Measurements from ENCODE around the gene ANKRD29.

Gene ANKRD29

GRCh38 chr18:23688528-23688927, 25.8 kb upstream of the ANKRD29 start:
- no peak for TF ChIP-seq TAF1 (IDR thresholded peaks at IDR 0.05; ENCODE audit: borderline replicate concordance, insufficient read depth, low read length)
- TF ChIP-seq REST (IDR thresholded peaks at IDR 0.05; ENCODE audit: insufficient read depth in 1 of 2, low read depth in 2 of 2, low read length in 2 of 2), result no peak
- TF ChIP-seq POLR2AphosphoS5 (IDR thresholded peaks at IDR 0.05; ENCODE audit: low read depth, low read length), result no peak
- no peak for TF ChIP-seq FOXP2 (optimal IDR thresholded peaks at IDR 0.05; ENCODE audit: borderline replicate concordance, extremely low read depth, extremely low read length, insufficient read depth)
- no peak for TF ChIP-seq SIN3A (IDR thresholded peaks at IDR 0.05; ENCODE audit: borderline replicate concordance, insufficient read depth, low read length)

- TF ChIP-seq TAF1 (IDR thresholded peaks at IDR 0.05; ENCODE audit: borderline replicate concordance, insufficient read depth, low read length) (no peak), SIN3A (IDR thresholded peaks at IDR 0.05; ENCODE audit: borderline replicate concordance, insufficient read depth, low read length) (no peak), REST (IDR thresholded peaks at IDR 0.05; ENCODE audit: insufficient read depth in 1 of 2, low read depth in 2 of 2, low read length in 2 of 2) (no peak), POLR2AphosphoS5 (IDR thresholded peaks at IDR 0.05; ENCODE audit: low read depth, low read length) (no peak), FOXP2 (optimal IDR thresholded peaks at IDR 0.05; ENCODE audit: borderline replicate concordance, extremely low read depth, extremely low read length, insufficient read depth) (no peak)
Measured at GRCh38 chr18:23684515-23685197, 21.9 kb upstream of the ANKRD29 start.

- no peak for TF ChIP-seq REST (IDR thresholded peaks at IDR 0.05; ENCODE audit: insufficient read depth in 1 of 2, low read depth in 2 of 2, low read length in 2 of 2)
- TF ChIP-seq POLR2AphosphoS5 (IDR thresholded peaks at IDR 0.05; ENCODE audit: low read depth, low read length), result no peak
- TF ChIP-seq TAF1 (IDR thresholded peaks at IDR 0.05; ENCODE audit: borderline replicate concordance, insufficient read depth, low read length), result no peak
- TF ChIP-seq SIN3A (IDR thresholded peaks at IDR 0.05; ENCODE audit: borderline replicate concordance, insufficient read depth, low read length), result no peak
- no peak for TF ChIP-seq FOXP2 (optimal IDR thresholded peaks at IDR 0.05; ENCODE audit: borderline replicate concordance, extremely low read depth, extremely low read length, insufficient read depth)
Measured at GRCh38 chr18:23683671-23684070, 21.0 kb upstream of the ANKRD29 start.

- TF ChIP-seq SIN3A (IDR thresholded peaks at IDR 0.05; ENCODE audit: borderline replicate concordance, insufficient read depth, low read length) (no peak), REST (IDR thresholded peaks at IDR 0.05; ENCODE audit: insufficient read depth in 1 of 2, low read depth in 2 of 2, low read length in 2 of 2) (no peak), FOXP2 (optimal IDR thresholded peaks at IDR 0.05; ENCODE audit: borderline replicate concordance, extremely low read depth, extremely low read length, insufficient read depth) (no peak), POLR2AphosphoS5 (IDR thresholded peaks at IDR 0.05; ENCODE audit: low read depth, low read length) (no peak)
Measured at GRCh38 chr18:23683155-23683554, 20.4 kb upstream of the ANKRD29 start.
